ENCODE results near the gene ABCC4.

DNA sequence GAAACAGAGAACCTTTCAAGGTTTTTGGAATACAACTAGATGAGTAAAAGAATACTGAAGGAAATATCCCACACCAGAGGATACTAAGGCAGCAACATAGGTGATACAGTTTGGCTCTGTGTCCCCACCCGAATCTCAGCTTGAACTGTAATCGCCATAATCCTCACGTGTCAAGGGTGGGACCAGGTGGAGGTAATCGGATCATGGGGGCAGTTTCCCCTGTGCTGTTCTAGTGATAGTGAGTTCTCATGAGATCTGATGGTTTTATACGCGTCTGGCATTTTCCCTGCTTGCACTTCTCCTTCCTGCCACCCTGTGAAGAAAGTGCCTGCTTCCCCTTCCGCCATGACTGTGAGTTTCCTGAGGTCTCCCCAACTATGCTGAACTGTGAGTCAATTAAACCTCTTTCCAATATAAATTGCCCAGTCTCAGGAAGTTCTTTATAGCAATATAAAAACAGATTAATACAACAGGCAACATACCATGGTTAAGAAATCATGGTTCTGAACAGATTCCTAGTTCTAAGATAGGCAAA is 97.0 kb downstream of the ABCC4 start:
- TF ChIP-seq, protein P1, sequence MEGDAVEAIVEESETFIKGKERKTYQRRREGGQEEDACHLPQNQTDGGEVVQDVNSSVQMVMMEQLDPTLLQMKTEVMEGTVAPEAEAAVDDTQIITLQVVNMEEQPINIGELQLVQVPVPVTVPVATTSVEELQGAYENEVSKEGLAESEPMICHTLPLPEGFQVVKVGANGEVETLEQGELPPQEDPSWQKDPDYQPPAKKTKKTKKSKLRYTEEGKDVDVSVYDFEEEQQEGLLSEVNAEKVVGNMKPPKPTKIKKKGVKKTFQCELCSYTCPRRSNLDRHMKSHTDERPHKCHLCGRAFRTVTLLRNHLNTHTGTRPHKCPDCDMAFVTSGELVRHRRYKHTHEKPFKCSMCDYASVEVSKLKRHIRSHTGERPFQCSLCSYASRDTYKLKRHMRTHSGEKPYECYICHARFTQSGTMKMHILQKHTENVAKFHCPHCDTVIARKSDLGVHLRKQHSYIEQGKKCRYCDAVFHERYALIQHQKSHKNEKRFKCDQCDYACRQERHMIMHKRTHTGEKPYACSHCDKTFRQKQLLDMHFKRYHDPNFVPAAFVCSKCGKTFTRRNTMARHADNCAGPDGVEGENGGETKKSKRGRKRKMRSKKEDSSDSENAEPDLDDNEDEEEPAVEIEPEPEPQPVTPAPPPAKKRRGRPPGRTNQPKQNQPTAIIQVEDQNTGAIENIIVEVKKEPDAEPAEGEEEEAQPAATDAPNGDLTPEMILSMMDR (IDR thresholded peaks at IDR 0.05; ENCODE audit: poor library complexity, severe bottlenecking) = no peak
- TF ChIP-seq, protein P2, sequence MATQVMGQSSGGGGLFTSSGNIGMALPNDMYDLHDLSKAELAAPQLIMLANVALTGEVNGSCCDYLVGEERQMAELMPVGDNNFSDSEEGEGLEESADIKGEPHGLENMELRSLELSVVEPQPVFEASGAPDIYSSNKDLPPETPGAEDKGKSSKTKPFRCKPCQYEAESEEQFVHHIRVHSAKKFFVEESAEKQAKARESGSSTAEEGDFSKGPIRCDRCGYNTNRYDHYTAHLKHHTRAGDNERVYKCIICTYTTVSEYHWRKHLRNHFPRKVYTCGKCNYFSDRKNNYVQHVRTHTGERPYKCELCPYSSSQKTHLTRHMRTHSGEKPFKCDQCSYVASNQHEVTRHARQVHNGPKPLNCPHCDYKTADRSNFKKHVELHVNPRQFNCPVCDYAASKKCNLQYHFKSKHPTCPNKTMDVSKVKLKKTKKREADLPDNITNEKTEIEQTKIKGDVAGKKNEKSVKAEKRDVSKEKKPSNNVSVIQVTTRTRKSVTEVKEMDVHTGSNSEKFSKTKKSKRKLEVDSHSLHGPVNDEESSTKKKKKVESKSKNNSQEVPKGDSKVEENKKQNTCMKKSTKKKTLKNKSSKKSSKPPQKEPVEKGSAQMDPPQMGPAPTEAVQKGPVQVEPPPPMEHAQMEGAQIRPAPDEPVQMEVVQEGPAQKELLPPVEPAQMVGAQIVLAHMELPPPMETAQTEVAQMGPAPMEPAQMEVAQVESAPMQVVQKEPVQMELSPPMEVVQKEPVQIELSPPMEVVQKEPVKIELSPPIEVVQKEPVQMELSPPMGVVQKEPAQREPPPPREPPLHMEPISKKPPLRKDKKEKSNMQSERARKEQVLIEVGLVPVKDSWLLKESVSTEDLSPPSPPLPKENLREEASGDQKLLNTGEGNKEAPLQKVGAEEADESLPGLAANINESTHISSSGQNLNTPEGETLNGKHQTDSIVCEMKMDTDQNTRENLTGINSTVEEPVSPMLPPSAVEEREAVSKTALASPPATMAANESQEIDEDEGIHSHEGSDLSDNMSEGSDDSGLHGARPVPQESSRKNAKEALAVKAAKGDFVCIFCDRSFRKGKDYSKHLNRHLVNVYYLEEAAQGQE (IDR thresholded peaks at IDR 0.05; ENCODE audit: borderline replicate concordance) = no peak
- no peak for TF ChIP-seq POLR2AphosphoS5 (IDR thresholded peaks at IDR 0.05)
- TF ChIP-seq EP300 (conservative IDR thresholded peaks at IDR 0.05; ENCODE audit: poor library complexity, severe bottlenecking) = no peak
- TF ChIP-seq EZH2 (IDR thresholded peaks at IDR 0.05; ENCODE audit: borderline replicate concordance, insufficient read depth, low read length, poor library complexity, severe bottlenecking) = no peak

Measured in neural cell (in vitro differentiated cells).